Measurements from ENCODE around the gene MDM1.

The MDM1 gene

DNA sequence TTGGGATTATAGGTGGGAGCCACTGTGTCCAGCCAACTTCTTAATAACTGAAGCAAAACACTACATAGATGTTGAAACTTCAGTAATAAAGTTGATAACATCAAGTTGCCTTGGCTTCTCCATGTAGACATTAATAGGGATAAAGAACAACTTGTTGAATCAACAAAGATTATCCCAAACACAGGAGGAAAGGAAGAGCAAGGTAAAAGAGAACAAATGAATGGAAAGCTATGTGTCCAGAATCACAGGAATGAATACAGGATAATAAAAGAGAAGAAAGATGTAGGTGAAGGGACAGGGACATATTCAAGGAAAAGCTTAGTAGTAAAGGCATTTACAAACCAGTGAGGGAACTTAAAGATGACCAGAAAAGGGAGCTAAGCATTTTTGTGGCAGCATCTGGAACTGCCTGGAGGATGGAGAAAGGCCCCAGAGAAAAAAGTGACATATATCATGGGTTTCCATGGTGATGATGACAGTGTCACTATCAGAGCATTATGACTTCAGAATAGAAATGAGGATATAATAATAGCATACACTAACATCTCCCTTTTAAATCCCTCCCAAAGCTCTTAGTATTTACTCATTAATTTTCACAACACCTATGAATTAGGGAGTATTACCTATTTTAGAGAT, 24.0 kb upstream of the MDM1 start:
- ATAC-seq (no peak), DNase-seq (no peak)

DNA sequence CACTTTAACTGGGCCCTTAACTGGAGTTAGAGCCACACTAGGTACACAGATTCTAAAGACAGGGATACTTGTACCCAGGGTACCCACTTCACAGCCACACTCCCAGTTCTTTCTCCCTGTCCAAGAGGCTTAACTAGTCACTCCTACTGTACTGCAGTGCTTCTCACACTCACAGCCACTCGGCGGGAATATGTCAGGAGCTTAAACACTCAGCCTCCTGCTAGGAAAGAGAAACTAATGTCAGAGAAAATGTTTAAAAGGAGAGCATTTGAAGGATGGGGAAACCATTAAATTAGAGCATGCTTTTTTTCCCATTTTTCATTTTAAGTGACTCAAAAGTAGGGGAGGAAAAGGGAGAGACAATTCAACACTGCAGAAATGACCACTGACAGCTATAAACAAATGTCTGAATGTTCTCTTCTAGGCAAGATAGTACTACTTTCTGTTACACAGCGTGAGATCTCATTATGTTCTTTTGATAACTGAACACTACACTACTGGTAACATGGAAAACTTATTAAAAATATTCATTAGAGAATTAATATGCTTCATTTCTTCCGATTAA, 22.9 kb upstream of the MDM1 start:
- ATAC-seq = no peak

DNA sequence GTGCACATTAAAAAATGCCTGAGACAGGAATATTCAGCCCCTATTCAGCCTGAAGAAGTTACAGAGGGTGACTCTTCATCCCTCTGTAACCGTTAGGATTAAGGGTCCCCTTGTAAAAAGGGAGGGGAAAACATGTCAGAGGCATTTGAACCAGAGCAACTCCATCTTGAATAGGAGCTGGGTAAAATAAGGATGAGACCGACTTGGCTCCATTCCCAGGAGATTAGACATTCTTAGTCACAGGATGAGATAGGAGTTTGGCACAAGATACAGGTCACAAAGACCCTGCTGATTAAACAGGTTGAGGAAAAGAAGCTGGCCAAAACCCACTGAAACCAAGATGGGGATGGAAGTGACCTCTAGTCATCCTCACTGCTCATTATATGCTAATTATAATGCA, 19.9 kb upstream of the MDM1 start:
- DNase-seq (no peak), ATAC-seq (no peak)

More for the DNA sequence above, 22.9 kb upstream of the MDM1 start:
- DNase-seq = no peak

DNA sequence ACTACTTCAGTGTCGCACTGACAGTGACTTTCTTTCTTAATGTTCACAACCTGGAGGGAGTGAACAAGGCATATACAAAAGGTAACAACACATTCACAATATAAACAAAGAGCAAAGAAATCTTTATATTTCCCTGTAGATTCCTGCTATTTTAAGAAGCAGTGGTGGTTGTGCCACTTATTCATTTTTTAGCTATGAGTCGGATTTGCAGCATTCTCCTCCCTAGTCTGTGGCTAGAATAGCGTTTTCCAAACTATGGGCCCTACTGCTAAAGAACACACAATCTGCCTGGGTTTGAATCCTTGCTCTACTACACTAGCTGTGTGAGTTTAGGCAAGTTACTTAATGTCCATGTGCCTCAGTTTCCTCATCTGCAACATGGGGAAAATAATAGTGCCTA, 18.6 kb upstream of the MDM1 start:
- DNase-seq (no peak), ATAC-seq (no peak)

DNA sequence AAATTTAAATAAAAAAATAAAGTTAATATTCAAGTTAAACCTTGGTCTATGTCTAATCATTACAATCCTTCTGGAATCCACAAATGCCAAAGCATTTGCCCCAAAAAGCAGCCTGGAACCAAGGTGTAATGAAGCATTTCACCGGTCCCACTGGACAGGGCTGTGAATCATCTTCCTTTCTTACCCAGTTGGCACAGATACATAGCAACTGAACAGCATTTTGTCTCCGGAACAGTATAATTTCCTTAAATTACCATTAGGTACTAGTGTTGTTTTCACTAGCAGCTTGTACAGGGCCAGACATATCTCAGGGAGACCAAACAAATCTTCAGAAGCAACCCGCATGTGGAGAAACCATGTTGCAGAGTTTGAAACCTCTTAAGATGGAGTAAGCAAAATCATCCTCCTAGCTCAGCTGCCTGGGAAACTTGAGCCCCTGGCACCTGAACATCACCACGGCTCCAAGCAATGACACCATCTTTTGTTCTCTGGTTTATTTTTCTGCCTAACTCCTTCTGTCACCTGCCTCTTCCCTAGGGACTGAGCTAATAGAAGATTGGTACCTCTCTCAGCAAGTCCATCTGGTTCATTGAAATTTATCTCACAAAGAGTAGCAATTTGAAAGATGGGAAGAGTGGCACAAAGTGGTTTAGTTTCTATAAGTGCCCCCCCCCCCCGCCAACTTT, 17.9 kb upstream of the MDM1 start:
- ATAC-seq = no peak
- no peak for DNase-seq

DNA sequence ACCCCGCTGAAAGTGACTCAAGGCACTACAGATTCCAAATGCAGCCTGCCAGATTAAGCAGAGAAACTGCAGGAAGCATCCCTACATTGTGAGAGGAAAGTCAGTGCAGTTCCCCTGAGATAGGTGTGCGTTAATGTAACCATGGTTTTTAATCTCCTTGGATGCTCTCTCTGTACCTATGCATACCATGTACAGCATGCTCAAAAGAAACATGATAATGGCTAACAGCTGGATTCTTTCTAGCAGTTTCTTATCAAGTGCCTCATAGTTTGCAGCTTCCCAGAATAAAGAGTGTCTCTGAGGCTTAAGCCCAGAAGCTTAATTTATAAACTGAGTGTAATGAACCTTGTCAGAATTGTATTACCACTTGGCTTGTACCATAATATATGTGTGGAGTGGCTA, 17.1 kb upstream of the MDM1 start:
- no peak for ATAC-seq
- no peak for DNase-seq

DNA sequence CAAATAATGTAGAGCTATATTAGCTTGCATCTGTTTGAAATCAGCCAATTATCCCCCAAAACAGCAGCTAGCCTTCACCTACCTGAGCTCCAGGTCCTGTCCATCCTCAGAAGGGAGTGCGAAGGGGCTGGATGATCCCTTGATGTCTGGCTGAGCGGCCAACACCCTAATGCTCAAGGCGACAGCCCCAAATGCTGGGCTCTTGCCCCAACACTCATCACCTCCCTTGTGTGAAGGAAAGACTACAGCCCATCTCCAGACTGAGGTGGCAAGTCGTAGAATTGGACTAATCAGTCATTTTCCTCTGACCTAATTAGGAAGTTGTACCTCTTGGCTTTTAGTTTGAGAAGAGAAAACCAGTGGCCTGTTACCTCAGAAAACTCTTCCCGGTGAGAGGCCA, 16.3 kb upstream of the MDM1 start:
- ATAC-seq (no peak), DNase-seq (no peak)

DNA sequence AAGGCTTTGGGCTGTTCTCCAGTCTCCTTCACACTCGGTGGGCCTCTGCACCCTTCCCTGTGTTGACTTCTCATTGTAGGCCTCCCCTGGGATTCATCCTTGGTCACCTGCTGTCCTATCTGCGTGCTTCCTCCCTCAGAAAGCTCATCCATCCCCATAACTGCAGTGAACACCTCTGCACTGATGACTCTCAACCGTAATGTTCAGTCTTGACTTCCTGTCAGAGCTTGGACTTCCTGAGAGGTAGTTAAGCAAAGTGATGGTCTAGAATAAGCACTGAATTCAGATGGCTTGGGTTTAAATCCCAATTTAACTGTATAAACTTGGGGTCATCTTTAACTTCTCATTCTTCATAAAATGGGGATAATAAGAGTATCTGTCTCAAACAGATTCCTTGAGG, 13.6 kb upstream of the MDM1 start:
- DNase-seq = no peak
- ATAC-seq = no peak

DNA sequence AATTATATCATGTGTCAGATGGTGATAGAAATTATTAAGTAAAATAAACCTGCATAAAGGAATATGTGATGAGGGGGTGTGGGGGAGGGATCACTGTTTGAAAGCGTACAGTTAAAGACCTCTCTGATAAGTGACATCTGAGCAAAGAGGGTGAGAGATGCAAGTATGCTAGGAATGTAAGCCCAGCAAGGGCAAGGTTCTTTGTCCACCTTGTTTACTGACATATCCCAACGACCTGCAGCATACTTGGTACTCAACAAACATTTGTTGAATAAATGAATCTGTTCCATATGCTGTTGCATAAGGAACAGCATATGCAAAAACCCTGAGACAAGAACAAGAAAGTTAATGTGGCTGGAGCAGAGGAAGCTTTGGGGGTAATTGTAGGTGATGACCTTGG, 12.0 kb upstream of the MDM1 start:
- ATAC-seq = no peak
- DNase-seq = no peak

DNA sequence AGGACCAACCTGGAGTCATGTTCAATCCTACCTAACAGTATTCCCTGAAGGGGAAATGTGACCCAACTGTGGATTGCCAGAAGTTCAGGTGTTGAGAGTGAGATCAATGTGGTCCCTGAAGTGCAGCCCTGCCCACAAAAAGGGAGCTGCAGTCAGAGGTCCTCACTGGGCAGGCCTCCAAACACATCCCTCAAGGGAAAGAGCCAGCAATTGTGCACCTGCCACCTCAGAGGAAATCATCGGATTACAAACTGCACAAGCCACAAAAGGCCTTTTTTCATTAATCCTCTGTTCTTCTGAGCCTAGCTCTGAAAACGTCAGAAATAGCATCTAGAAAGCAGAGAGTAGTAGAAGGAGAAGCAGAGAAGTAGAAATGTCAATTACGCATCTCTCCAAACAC, 10.8 kb upstream of the MDM1 start:
- no peak for DNase-seq
- ATAC-seq = no peak

DNA sequence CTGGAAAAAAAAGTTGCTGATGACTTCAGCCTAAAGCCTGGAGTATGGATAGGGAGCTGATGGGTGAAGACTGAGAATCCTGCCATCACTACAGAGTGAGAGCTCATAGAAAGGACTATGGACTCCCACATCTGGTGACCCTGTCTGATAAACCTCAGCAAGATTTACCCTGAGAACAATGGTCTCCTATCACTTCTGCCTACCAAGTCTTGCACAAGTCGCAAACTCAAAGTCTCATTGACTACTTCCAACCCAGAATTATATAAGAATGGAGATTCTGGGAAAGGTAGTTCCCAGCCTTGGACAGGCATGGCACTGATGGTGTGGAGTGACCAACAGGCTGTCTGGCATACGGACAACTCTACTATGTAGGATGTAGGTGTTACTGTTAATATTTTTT, 9.7 kb upstream of the MDM1 start:
- ATAC-seq (no peak), DNase-seq (no peak)

DNA sequence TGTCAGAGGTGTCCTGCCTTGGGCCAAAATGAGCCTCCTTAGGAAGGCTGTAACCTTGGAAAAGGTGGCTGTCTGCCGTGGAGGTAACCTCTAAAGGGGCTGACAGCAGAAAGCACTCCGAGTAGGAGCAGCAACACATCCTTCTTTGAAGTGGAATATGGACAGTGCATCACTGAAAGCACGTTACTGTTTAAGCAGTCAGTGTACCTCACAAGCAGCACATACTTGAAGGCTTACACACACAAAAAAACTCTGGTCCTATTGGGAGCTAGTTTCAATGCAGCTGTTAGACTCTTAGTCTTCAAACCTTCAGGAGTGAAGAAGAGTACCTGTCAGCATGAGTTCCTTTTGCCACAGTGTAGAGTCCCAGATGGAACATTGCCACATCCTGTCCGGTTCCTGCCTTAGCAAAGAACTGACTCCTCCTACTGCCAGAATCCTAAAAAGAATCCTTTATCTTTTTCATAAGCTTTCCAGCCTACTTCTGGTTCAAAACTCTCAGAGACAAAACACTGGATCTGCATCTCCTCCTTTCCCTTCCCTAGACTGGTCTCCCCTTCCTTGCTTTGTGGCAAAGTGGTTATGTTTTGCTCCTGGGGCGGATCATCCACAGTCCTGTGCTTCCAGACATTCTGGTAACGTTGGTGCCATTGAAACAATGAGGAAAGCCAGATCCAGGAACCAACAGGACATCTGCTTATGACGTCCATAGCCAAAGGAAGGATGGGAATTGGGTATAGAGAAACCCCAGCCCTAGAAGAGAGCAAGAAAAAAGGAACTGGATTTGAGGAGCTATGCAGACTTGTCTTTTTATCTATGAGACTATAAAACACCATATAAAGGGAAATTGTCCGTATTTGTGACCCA, 8.5 kb upstream of the MDM1 start:
- no peak for DNase-seq
- no peak for ATAC-seq

DNA sequence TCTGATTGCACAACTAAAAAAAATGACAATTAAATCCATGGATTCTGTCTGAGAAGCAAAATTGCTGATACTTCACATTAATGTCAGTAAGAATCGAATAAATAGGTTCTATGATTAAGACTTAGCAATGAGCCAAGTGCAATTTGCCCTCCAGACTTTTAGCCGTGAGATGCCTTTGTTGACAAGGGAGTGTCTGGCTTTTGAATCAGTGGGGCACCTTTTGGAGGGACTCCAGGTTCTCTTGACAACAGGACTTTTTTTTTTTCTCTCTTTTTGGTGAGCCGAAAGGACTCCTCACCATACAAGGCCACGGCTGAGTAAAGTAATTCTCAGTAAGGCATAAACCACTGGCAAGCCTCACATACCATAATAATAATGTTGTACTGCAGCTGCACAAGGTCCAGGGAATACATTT, 4.7 kb upstream of the MDM1 start:
- DNase-seq = no peak
- no peak for ATAC-seq

DNA sequence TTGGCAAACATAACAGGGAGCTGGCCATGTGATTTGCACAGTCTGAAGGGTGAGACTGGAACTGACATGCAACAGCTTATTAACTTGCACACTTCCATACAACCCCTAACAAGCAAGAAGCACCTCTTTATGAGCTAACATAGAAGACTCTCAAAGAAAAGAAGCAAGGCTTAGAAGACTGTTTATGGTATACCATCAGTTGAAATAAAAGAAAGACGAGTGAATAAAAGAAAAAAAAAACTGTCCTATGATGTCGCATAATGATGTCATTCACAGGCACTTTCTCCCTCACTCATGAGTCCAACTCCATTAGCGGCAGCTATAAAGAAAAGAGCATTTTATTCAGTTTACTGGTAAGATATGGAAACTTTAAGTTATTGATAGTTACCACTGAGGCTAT, 3.3 kb upstream of the MDM1 start:
- ATAC-seq = no peak
- no peak for DNase-seq

DNA sequence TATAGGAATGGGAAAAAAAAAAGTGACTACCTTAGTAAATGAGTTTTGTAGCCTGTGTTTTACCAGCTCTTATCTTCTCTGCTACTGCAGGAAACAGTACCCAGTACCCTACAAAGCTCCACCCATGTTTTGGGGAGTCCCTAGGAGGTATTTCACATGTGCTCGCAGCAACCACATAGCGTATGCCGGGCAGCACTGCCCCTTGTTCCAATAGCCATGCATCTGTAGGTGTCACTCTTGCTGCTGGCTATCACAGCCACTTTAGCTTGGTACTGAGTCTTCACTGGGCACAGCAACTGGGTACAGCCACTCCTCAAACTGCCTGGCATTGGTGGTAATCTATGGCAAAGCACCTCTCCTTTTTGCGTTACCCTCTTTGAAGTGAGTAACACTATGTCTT, 2.0 kb upstream of the MDM1 start:
- ATAC-seq (peak; percentile 21), DNase-seq (peak; percentile 24)

DNA sequence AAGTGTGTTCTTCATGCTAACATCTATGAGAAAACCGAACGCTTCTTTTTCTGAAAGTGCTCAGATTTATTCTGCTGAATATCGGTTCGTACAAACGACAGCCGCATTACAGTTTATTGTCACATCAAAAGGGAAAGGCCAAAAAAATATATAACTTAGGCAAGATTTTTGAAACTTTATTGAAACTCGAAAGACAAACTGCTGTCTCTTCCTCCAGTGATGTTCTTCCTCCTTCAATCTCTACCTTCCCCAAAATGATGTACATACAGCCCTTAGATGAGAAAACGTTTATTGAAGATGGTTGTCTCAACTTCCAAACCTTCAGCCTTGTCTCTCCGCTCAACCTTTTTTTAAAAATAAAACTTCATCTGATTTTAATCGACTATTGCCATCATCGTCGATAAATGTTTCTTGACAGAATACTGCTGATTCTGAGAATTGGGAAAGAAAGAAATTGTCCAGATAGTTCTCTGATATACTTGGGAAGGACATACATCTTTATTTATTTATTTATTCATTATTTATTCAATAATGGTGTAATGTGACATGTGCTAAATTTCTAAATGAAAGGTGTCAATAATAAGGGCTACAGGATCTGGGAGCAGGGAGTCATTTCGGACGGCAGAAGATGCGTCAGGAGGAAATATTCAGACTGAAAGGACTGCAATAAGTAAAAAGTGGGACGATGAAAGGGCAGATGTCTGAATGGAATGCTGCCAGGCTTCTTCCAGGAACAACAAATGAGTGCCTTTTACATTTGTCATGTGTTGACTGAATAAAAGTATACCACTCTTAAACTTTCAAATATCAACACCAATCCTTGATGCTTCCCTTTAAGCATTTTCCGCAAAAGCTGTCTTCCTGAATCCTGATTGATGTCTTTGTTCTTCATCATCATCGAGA, 817 bp upstream of the MDM1 start:
- DNase-seq (no peak), ATAC-seq (no peak)

DNA sequence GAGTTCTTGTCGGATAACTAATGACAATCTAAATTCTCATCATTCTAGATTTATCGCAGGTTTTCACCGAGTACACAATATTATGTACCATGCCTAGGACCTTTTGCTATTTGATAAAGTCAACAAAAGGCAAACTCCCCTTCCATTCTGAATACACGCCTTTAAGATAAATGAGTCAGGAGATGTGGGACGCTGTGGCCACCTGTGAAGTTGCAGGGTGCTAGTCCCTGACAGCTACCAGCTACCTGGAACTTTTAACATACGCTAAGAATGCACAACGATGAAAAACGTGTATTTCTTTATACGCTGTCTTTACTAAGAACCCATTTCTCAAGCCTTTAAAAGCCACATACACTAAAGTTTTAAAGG, 678 bp downstream of the MDM1 start:
- DNase-seq = no peak
- ATAC-seq = no peak

DNA sequence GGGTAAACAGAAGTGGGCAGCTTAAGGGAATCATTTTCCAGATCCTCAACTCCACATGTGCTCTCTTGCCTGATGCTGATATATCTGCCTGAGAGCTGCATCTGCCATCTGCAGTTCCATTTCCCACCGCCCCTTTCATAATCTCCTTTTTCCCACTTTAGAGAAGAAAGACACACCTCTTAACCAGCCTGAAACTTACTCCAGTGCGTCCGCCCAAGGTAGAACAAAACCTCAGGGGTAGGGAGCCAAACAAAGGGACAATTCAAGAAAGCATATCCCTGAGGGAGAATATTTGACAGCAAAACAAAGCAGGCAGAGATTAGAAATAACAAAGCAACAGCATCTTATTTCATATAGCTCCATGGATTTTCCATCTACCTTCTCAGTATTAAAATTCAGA, 4.3 kb downstream of the MDM1 start:
- ATAC-seq (no peak), DNase-seq (no peak)

DNA sequence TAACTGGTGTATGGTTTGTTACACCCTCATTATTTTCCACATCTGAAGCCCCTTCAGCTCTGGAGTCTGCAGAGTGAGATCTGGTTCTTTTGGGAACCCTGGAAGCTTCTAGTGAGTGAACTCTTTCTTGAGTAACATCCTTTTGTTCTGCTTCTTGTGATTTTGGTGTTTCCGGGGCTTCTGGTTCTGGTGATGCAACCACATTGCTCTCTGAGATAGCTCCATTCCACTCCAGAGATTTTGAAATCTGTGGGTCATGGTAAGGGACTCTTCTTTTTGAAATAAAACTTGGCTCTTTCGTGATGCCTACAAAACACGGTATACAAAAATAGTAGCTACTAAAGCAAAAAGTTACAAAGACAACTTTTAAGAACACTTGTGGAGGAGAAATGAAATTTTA, 5.4 kb downstream of the MDM1 start:
- no peak for DNase-seq
- ATAC-seq = no peak

DNA sequence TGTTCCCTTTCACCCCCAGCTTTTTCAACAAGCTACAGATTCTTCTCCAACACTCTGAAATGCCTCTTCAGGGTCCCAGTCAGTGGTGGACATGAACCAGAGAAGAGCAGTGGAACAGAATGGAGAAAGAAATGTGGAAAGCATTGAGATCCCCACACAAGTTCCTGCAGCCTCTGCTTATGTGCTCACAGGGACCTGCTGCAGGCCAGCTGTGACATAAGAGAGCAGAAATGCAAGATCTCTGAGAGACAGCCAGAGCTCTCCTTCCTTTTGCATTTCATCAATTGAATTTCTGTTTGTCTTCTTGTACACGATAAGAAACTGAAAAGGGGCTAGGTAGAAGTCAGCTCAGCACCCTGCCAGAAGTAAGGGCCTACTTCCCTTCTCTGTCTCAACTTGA, 6.2 kb downstream of the MDM1 start:
- ATAC-seq (no peak), DNase-seq (no peak)

DNA sequence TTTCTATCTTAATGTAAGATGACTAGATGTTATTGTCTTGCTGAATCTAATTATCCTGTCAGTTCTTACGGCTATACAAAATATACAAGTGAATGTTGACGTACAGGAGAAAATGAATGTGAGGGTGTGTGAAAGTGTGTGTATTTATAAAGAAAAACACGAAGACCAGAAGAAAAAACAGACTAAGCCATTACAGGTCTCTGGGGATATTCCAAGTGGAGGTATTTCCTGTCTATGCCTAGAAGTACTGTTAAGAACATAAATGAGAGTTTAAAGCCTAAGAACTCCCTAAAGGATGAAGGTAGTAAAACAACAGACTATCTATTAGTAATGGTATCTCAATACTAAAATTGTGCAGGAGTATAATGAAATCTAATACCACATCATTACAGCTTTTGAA, 7.6 kb downstream of the MDM1 start:
- ATAC-seq (no peak), DNase-seq (no peak)

DNA sequence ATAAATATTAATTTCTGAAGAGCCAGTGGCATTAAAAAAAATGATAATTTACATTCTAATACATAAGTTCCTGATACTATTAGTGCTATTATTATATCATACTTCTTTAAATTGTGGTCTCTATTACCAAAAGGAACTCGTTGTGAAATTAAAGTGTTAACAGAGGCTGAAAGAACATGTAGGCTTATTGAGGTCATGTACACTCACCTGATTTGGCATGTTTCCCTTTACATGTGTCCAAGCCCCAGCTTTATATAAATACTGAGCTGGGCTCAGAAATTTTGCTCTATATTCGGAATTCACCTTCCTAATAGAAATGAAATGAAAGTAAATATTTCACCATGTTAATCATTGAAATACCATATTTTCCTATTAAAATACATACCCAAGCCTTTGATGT, 11.0 kb downstream of the MDM1 start:
- ATAC-seq (no peak), DNase-seq (no peak)
